T47D (cell line): ENCODE results near the gene GRM3.

Experiments
- DNase-seq, 2 experiments: peaks; one replicate each; pipeline versions ENCODE4 v3.0.0 to v3.0.0-alpha.2; 2011 to 2012; ENCODE audit warnings: low read depth in 1 of 2, low spot score in 1 of 2
- JUND ChIP-seq: IDR thresholded peaks from 2 replicates; pipeline ENCODE4 v1.6.1; 2012; ENCODE audit warnings: low read depth
- in situ Hi-C: cut with HindIII; loops from 2 replicates; pipeline ENCODE4 v1.10.0; 2016; ENCODE audit warnings: low sequenced_read_pairs, low pct_unique_long_range_greater_than_20kb

GRM3 gene

GRCh38 chr7:86660950-86661462, 17.3 kb downstream of the GRM3 start:
- no peak for DNase-seq
- in situ Hi-C loops: no loop called here
- TF ChIP-seq JUND: no peak

GRCh38 chr7:86664486-86664885, 20.8 kb downstream of the GRM3 start:
- DNase-seq: no peak
- TF ChIP-seq JUND: no peak
- in situ Hi-C loops: no loop called here

DNA sequence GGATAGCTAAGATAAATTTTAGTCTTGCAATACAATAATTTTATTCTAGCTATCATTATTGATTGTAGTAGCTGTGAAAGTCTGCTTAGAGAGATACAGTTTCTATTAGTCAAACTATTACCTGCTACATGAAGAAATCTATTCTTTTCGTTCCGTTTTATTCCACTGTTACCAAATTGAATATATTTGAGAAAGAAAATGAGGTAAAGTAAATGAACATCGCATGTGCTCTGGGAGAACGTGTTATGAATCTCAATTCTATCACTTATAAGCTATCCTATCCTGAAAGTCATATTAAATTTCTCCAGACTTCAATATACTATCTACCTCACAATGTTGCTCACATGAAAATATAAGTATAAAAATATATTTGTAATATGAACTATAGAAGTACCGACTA, 21.3 kb downstream of the GRM3 start:
- no peak for DNase-seq
- in situ Hi-C loops: no loop called here
- no peak for TF ChIP-seq JUND

DNA sequence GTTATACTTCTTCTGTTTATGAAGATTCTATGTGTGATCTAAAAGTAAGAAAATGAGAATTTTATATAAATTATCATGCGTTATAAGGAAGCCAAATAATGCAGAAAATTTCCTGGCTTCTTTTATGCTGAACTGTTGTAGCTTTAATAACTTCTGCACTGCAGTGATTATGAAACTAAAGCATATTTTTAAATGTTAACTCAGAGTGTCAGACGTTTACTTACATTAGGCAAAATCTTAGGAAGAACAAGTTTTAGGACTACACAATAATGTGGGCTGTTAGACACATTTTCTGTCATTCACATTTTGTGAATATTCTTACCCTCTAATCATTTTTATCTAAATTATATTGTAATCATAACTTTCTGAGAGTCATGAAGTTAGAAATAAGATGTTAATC, 22.0 kb downstream of the GRM3 start:
- no peak for TF ChIP-seq JUND
- in situ Hi-C loops: no loop called here
- no peak for DNase-seq

- TF ChIP-seq JUND: no peak
- in situ Hi-C loops: no loop called here
- DNase-seq: no peak
Observed at GRCh38 chr7:86667732-86668131, 24.0 kb downstream of the GRM3 start.

GRCh38 chr7:86668315-86668714, 24.6 kb downstream of the GRM3 start:
- TF ChIP-seq JUND: no peak
- DNase-seq: no peak
- in situ Hi-C loops: no loop called here

GRCh38 chr7:86687831-86688230, 44.1 kb downstream of the GRM3 start:
- in situ Hi-C loops: no loop called here
- no peak for DNase-seq
- TF ChIP-seq JUND: no peak

DNA sequence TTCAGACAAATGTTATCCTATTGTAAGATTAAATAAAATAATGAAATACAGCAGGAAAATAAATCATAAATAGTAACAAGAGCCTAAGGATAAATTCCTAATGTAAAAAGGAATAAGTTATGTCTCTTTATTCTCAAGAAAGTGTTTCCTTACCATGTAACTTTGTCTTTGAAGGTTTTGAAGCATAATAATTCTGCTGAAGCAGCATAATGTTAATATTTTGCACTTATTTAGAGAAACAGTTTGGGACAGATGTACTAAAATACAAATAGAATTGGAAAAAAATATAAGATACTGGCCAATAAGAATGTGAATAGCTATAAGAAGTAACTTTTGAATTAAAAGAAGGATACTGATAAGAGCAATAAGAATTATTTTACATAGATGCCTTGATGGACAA, 45.7 kb downstream of the GRM3 start:
- in situ Hi-C loops: no loop called here
- no peak for DNase-seq

DNA sequence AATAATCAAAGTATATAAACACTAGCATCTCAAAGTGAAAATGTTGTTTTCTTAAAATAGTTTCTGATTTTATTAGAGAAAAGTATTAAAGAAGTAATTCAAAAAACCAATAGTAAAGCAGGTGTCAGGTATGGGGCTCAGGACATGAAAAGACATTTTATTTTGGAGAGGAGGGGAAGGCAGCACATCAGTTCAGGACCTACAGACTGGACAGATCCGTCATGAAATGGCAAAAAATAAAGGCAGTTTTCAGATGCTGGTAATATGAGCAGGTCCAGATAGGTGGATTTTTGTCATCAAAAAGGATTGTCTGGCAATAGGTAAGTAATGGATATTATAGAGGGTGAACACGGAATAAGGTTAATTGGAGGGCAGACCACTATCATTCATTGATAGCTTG, 49.0 kb downstream of the GRM3 start:
- in situ Hi-C loops: no loop called here
- DNase-seq: no peak
- TF ChIP-seq JUND: no peak

More for the DNA sequence above, 45.7 kb downstream of the GRM3 start:
- no peak for TF ChIP-seq JUND

DNA sequence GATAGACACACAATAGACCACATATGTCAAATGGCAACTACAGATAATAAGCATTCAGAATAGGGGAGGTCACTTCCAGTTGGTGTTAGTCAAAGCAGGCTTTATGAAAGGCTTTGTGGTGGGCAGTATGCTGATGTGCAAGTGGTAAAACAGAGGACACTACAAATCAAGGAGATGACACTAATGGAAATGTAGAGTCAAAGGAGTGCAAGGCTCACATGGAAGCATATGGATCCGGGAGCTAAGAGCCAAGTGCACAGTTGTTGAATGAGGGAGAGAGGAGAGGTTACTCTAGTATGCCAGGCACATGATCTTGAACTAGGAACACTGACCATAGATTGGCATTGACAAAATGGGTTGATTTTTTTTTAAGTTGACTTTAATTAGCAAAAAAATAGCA, 62.7 kb downstream of the GRM3 start:
- DNase-seq: no peak
- no peak for TF ChIP-seq JUND
- in situ Hi-C loops: no loop called here

- no peak for DNase-seq
- in situ Hi-C loops: no loop called here
- TF ChIP-seq JUND: no peak
Observed at GRCh38 chr7:86708031-86708680, 64.4 kb downstream of the GRM3 start.

DNA sequence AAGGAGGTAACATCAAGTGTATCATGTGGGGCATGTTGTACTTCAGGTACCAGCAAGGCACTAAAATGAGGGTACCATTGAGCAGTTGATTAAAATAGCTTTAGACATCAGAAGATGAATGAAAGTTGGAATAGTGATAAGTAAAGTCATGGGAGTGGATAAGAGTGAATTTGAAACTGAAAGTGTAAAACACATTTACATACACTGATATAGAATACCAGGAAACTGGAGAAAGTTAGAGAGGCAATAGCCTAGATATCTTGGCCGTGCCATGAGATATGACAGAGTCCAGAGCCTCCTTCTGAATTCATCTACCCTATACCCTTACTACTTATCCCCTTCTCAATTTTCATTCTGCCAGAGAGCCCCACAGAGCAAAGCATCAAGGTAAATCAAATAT, 76.6 kb downstream of the GRM3 start:
- TF ChIP-seq JUND: no peak
- DNase-seq: no peak
- in situ Hi-C loops: no loop called here

DNA sequence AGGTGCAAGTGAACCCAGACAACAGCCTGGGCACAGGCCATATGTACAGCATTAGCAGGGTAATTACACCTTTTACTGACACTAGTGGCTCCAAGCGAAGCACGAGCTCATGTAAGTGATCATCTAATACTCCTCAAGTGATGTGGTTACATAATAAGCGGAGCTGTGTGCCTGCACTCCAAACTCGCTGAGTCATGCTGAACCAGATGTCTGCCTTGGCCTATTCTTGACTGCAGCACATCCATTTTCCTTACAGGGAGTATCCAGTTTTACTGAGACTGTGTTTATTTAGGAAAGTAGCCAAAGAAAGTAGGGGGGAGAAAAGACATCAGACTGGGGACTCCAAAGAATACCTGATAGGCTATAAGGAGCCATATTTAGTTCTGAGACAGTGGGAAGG, 90.1 kb downstream of the GRM3 start:
- DNase-seq: peak in 1 of 2 experiments; percentile 25
- TF ChIP-seq JUND: no peak
- in situ Hi-C loops: no loop called here
